ENCODE results near the gene SHROOM3. TPM values are rescaled to one million over a fixed set of nuclear protein-coding genes. Genes with fewer than 3 reads are reported as not detected.
A peak's percentile ranks its signal among the peaks of the same experiment; 100 is the strongest.

Gene SHROOM3
- total RNA-seq, 4 donors from 2014 or later, result 44.4 to 101 (median 88.5) TPM

- Histone ChIP-seq H3K36me3 (no peaks in the 10 kb centered on the region), H3K4me1 (peaks cover 0 to 16% (median 7%) of the 10 kb centered on the region in 4 donors), H3K9me3 (peaks cover 0 to 3% (median 0%) of the 10 kb centered on the region in 4 donors), H3K27ac (replicated peaks in 1 of 4) (no peak overlapping the region), H3K4me3 (no peak overlapping the region), H3K27me3 (no peaks in the 10 kb centered on the region)
- 88% methylated on average over 1 of the region's 1 CpG for WGBS
- DNase-seq (ENCODE audit: extremely low spot score), result no peak
- no peak for TF ChIP-seq POLR2A (IDR thresholded peaks at IDR 0.05; ENCODE audit: low read depth)
- TF ChIP-seq CTCF (IDR thresholded peaks at IDR 0.05), result no peak
- TF ChIP-seq EP300 (IDR thresholded peaks at IDR 0.05), result no peak
- no peak for TF ChIP-seq POLR2AphosphoS5 (IDR thresholded peaks at IDR 0.05)
- intact Hi-C loops (cut with DNase I), result no loop called here
Observed at GRCh38 chr4:76476571-76476970, 41.5 kb downstream of the SHROOM3 start.

- no peak for TF ChIP-seq CTCF (IDR thresholded peaks at IDR 0.05)
- H3K27ac ChIP-seq (replicated peaks in 1 of 4), result peak overlapping the region in 1 of 4 donors; percentile 30
- H3K4me3 ChIP-seq, result no peak overlapping the region
- no peaks in the 10 kb centered on the region for H3K27me3 ChIP-seq
- no peaks in the 10 kb centered on the region for H3K36me3 ChIP-seq
- 84% methylated on average over 3 of the region's 3 CpGs for WGBS
- intact Hi-C loops (cut with DNase I), result no loop called here
- DNase-seq (ENCODE audit: extremely low spot score), result no peak
- peaks cover 4 to 23% (median 18%) of the 10 kb centered on the region in 4 donors for H3K4me1 ChIP-seq
- H3K9me3 ChIP-seq, result peaks cover 0 to 8% (median 0%) of the 10 kb centered on the region in 4 donors
Observed at GRCh38 chr4:76484654-76485053, 49.6 kb downstream of the SHROOM3 start.

- Histone ChIP-seq H3K36me3 (no peaks in the 10 kb centered on the region), H3K4me1 (peaks cover 4 to 25% (median 20%) of the 10 kb centered on the region in 4 donors), H3K9me3 (peaks cover 0 to 8% (median 0%) of the 10 kb centered on the region in 4 donors), H3K4me3 (no peak overlapping the region), H3K27ac (replicated peaks in 1 of 4) (peak overlapping the region in 2 of 4 donors; percentile 11 to 30), H3K27me3 (no peaks in the 10 kb centered on the region)
- intact Hi-C loops (cut with DNase I), result no loop called here
- WGBS, result 48% methylated on average over 3 of the region's 3 CpGs
- no peak for DNase-seq (ENCODE audit: extremely low spot score)
- TF ChIP-seq EP300 (IDR thresholded peaks at IDR 0.05), result no peak
- no peak for TF ChIP-seq POLR2AphosphoS5 (IDR thresholded peaks at IDR 0.05)
- no peak for TF ChIP-seq CTCF (IDR thresholded peaks at IDR 0.05)
- TF ChIP-seq POLR2A (IDR thresholded peaks at IDR 0.05; ENCODE audit: low read depth), result no peak
Observed at GRCh38 chr4:76485450-76485849, 50.4 kb downstream of the SHROOM3 start.

- Histone ChIP-seq H3K27me3 (no peaks in the 10 kb centered on the region), H3K36me3 (no peaks in the 10 kb centered on the region), H3K4me1 (peaks cover 4 to 29% (median 22%) of the 10 kb centered on the region in 4 donors), H3K27ac (replicated peaks in 1 of 4) (no peak overlapping the region), H3K9me3 (peaks cover 0 to 8% (median 0%) of the 10 kb centered on the region in 4 donors), H3K4me3 (no peak overlapping the region)
- TF ChIP-seq CTCF (IDR thresholded peaks at IDR 0.05) (no peak), EP300 (IDR thresholded peaks at IDR 0.05) (no peak), POLR2A (IDR thresholded peaks at IDR 0.05; ENCODE audit: low read depth) (no peak), POLR2AphosphoS5 (IDR thresholded peaks at IDR 0.05) (no peak)
- DNase-seq (ENCODE audit: extremely low spot score), result no peak
- 80% methylated on average over 3 of the region's 3 CpGs for WGBS
- intact Hi-C loops (cut with DNase I), result no loop called here
Observed at GRCh38 chr4:76486588-76487276, 51.7 kb downstream of the SHROOM3 start.

GRCh38 chr4:76487621-76488020, 52.6 kb downstream of the SHROOM3 start:
- peaks cover 4 to 38% (median 31%) of the 10 kb centered on the region in 4 donors for H3K4me1 ChIP-seq
- DNase-seq (ENCODE audit: extremely low spot score), result no peak
- H3K4me3 ChIP-seq, result no peak overlapping the region
- intact Hi-C loops (cut with DNase I), result no loop called here
- H3K27me3 ChIP-seq, result no peaks in the 10 kb centered on the region
- H3K27ac ChIP-seq (replicated peaks in 1 of 4), result no peak overlapping the region
- TF ChIP-seq POLR2A (IDR thresholded peaks at IDR 0.05; ENCODE audit: low read depth), result no peak
- TF ChIP-seq CTCF (IDR thresholded peaks at IDR 0.05), result no peak
- no peak for TF ChIP-seq EP300 (IDR thresholded peaks at IDR 0.05)
- TF ChIP-seq POLR2AphosphoS5 (IDR thresholded peaks at IDR 0.05), result no peak
- WGBS, result 83% methylated on average over 1 of the region's 1 CpG
- H3K9me3 ChIP-seq, result peaks cover 0 to under 1% (median 0%) of the 10 kb centered on the region in 4 donors
- H3K36me3 ChIP-seq, result no peaks in the 10 kb centered on the region

Data from esophagus muscularis mucosa (tissue), 4 donors.